ENCODE data around the gene GTF3C5. TPM values are rescaled to one million over a fixed set of nuclear protein-coding genes. Genes with fewer than 3 reads are reported as not detected.
"Not testable (repeated sequence)": the region's sequence is repeated elsewhere in the genome, so short reads cannot be mapped to it uniquely, and the experiment has no call there.

Gene GTF3C5
- total RNA-seq, 4 donors from 2014 or later: 32.6 to 54.2 (median 39.0) TPM

DNA sequence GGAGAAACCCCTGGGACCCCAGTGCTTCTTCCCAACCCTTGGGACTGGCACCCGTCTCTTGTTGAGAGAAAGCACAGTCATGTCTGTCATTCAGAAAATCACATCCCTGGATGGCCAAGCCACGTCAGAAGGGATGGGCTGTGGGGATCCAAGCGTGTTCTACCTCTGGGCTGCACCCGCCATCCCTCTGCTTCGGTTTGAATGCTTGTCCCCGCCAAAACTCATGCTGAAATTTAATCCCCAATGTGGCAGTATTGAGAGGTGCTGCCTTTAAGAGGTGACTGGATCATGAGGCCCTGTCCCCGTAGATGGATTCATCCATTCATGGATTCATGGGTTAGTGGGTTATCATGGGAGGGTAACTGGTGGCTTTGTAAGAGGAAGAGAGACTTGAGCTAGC is 58.0 kb downstream of the GTF3C5 start:
- ATAC-seq (ENCODE audit: low FRiP score): no peak
- DNase-seq (ENCODE audit: low spot score): no peak
- TF ChIP-seq, protein P1, sequence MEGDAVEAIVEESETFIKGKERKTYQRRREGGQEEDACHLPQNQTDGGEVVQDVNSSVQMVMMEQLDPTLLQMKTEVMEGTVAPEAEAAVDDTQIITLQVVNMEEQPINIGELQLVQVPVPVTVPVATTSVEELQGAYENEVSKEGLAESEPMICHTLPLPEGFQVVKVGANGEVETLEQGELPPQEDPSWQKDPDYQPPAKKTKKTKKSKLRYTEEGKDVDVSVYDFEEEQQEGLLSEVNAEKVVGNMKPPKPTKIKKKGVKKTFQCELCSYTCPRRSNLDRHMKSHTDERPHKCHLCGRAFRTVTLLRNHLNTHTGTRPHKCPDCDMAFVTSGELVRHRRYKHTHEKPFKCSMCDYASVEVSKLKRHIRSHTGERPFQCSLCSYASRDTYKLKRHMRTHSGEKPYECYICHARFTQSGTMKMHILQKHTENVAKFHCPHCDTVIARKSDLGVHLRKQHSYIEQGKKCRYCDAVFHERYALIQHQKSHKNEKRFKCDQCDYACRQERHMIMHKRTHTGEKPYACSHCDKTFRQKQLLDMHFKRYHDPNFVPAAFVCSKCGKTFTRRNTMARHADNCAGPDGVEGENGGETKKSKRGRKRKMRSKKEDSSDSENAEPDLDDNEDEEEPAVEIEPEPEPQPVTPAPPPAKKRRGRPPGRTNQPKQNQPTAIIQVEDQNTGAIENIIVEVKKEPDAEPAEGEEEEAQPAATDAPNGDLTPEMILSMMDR (IDR thresholded peaks at IDR 0.05): no peak

GRCh38 chr9:133089271-133089671 is 58.5 kb downstream of the GTF3C5 start:
- ATAC-seq (ENCODE audit: low FRiP score) (no peak), DNase-seq (ENCODE audit: low spot score) (no peak)
- TF ChIP-seq, protein P1 (IDR thresholded peaks at IDR 0.05): no peak

- TF ChIP-seq, protein P1 (IDR thresholded peaks at IDR 0.05): no peak
- no peak for DNase-seq (ENCODE audit: low spot score)
- no peak for ATAC-seq (ENCODE audit: low FRiP score)
Measured at GRCh38 chr9:133090187-133090586, 59.4 kb downstream of the GTF3C5 start.

DNA sequence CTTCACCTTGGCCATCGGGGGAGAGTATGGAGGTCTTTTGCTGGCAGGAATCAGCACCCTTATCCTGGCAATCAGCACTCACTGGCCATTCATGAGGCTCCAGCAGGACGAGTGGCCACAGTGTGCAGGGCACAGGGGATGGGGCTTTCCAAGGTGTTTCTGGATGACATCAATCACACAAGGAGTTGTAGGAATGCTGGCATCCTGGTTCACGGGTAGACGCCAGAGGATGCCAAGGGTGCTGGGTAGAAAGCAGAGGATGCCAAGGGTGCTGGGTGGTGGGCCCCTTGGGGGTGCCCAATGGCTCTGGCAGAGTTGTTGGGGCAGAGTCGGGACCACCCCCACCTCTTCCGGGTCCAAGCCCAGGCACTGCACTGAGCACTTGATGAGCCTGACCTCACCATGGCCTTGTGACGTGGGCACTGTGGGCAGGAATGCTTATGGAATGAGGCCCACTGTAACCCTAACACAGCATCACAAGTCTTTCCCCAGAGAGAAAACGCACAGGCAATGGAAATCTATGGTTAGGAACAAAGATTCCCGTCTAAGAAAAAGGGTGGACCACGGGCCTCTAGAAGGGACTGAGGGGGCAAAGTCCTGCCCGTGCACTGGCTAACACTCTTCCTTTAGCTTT is 60.1 kb downstream of the GTF3C5 start:
- no peak for DNase-seq (ENCODE audit: low spot score)
- ATAC-seq (ENCODE audit: low FRiP score): no peak
- TF ChIP-seq, protein P1 (IDR thresholded peaks at IDR 0.05): no peak

DNA sequence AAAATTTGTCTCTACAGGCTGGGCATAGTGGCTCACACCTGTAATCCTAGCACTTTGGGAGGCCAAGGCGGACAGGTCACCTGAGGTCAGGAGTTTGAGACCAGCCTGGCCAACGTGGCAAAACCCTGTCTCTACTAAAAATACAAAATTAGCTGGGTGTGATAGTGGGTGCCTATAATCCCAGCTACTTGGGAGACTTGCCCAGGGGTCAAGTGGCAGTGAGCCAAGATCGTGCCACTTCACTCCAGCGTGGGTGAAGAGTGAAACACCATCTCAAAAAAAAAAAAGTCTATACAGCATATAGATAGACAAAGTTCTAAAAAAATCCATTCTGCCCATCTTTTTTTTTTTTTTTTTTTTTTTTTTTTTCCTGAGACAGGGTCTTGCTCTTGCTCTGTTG is 63.6 kb downstream of the GTF3C5 start:
- not testable (repeated sequence) for ATAC-seq (ENCODE audit: low FRiP score); DNase-seq (ENCODE audit: low spot score)

DNA sequence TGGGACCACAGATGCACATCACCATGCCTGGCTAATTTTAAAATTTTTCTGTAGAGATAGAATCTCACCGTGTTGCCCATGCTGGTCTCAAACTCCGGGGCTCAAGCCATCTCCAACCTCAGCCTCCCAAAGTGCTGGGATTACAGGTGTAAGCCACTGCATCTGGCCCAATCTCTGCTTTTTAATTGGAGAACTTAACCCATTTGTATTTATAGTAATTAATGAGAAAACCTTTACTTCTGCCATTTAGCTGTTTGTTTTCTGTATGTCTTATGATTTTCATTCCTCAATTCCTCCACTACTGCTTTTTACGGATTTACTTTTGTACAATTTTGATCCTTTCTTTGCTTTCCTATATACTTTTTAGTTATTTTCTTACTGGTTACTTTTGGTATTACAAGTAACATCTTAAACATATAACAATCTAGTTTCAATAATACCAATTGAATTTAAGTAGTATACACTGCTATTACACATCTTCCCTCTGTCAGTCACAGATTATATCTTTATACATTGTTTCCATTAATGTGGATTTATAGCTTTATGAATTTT is 64.1 kb downstream of the GTF3C5 start:
- no peak for DNase-seq (ENCODE audit: low spot score)
- TF ChIP-seq, protein P1 (IDR thresholded peaks at IDR 0.05): no peak
- no peak for ATAC-seq (ENCODE audit: low FRiP score)

DNA sequence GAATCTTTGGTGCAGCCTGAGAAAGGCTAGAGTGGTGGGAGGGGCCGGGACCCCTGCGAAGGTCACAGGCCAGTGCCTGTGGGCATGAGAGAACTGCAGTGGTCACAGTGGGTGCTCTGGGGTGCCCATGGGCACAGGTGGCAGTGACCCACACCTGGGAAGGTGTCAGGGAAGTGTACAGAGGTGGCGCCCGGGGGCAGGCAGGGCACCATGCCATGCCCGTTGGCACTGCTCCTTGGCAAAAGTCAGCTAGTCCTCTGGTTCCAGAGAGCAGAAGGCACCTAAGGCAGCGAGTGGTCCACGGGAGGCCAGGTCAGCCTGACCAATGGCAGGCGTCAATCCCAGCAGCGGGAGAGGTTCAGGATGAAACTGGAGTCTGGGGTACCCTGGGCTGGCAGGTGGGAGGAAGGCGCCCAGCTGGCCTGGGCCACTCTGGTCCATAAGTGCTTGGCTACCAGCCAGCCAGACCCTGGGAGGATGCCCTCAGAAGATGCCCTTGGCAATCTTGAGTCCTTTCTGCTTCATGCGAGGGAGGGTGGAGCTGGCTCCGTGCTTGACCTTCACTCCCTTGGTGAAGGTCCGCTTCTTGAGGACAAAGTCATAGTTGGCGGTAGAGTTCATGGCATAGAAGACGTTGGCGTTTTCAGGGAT is 67.4 kb downstream of the GTF3C5 start:
- peak; percentile 16 for ATAC-seq (ENCODE audit: low FRiP score)
- DNase-seq (ENCODE audit: low spot score): no peak
- TF ChIP-seq, protein P1 (IDR thresholded peaks at IDR 0.05): no peak
